Stomach (tissue), 9 donors: ENCODE results near the gene PALM2AKAP2. TPM values are rescaled to one million over a fixed set of nuclear protein-coding genes. Genes with fewer than 3 reads are reported as not detected.

Experiments
- DNase-seq, 2 donors: peaks; one replicate each; pipeline versions ENCODE4 v3.0.0 to v3.0.0-alpha.2; 2013 to 2019
- H3K27ac ChIP-seq, 5 donors: fragments of 200-600 bp in 4 of 5; sonication (generic) in 4 of 5; one replicate each; pipeline ENCODE4 v1.5.1; 2013 to 2019; ENCODE audit warnings: mild to moderate bottlenecking in 1 of 5, moderate library complexity in 1 of 5
- H3K27me3 ChIP-seq, 3 donors: fragments of 200-600 bp; sonication (generic); one replicate each; pipeline ENCODE4 v1.5.1; 2017 to 2019; ENCODE audit warnings: mixed run types in 1 of 3
- H3K36me3 ChIP-seq, 4 donors: fragments of 200-600 bp; sonication (generic); 1 replicate in 3 of 4; 2 replicates in 1 of 4; pipeline ENCODE4 v1.5.1; 2016 to 2019
- H3K4me1 ChIP-seq, 4 donors: fragments of 200-600 bp; sonication (generic); one replicate each; pipeline ENCODE4 v1.5.1; 2016 to 2019
- H3K4me3 ChIP-seq, 4 donors: fragments of 200-600 bp; sonication (generic) in 3 of 4; one replicate each; pipeline ENCODE4 v1.5.1; 2016 to 2019; ENCODE audit warnings: mild to moderate bottlenecking in 1 of 4
- H3K9me3 ChIP-seq, 4 donors: fragments of 200-600 bp; sonication (generic); one replicate each; pipeline ENCODE4 v1.5.1; 2016 to 2019
- EP300 ChIP-seq: sonication (generic); formaldehyde crosslinking; IDR thresholded peaks from one replicate; pipeline ENCODE4 v1.6.1; 2017; ENCODE audit warnings: antibody characterized with exemption
- POLR2A ChIP-seq, 4 donors: fragments of 450-650 bp; IDR thresholded peaks; one replicate each; pipeline ENCODE4 v1.6.1; 2016; ENCODE audit warnings: antibody characterized with exemption in 4 of 4, control low read depth in 2 of 4, mild to moderate bottlenecking in 1 of 4, moderate library complexity in 1 of 4
- POLR2AphosphoS5 ChIP-seq, 3 donors: sonication (generic); formaldehyde crosslinking; IDR thresholded peaks; one replicate each; pipeline ENCODE4 v1.6.1; 2016; ENCODE audit warnings: antibody characterized with exemption in 3 of 3
- WGBS, 5 donors: extraction: QIAGEN DNeasy Blood & Tissue Kit in 3 of 5; methylation state at CpG; one replicate each; pipeline versions ENCODE4 v1.1.5 to v1.1.7; 2013 to 2018; 5-methylcytosine and 5-hydroxymethylcytosine counted together
- intact Hi-C: fragments of 100-400 bp; cut with DNase I; formaldehyde crosslinking; loops from one replicate; pipeline ENCODE4 v1.15.1; 2023; ENCODE audit warnings: low total_unique reads
- polyA plus RNA-seq, 3 donors: library from polyadenylated mRNA; stranded (reverse); fragments of 200-250 nt; gene quantifications; one replicate each; pipeline ENCODE4 v1.2.3, GENCODE V29; 2013
- total RNA-seq, 5 donors: library from RNA; depleted of rRNA; stranded (reverse); fragments of >200 nt; gene quantifications; one replicate each; pipeline versions ENCODE4 v1.1.0 to v1.2.3, GENCODE V29; 2014 to 2016
- TF ChIP-seq, protein P1 (sequence below), 7 experiments: fragments of 450-650 bp in 4 of 7; fragments of 200-600 bp in 3 of 7; sonication (generic) in 3 of 7; IDR thresholded peaks; one replicate each; pipeline ENCODE4 v1.5.1; 2016 to 2019; ENCODE audit warnings: antibody characterized with exemption in 7 of 7, control low read depth in 2 of 7, mild to moderate bottlenecking in 1 of 7
- donor health status: healthy with polysubstance abuse.
- donor health status: Bipolar disorder and iron deficiency.
- donor health status: healthy.

The PALM2AKAP2 gene
- total and polyA plus RNA-seq, 8 donors = 0.05 to 6.2 (median 1.3) TPM; not detected in 3

- intact Hi-C loops = no loop called here
- no peak for TF ChIP-seq POLR2AphosphoS5 (IDR thresholded peaks at IDR 0.05)
- TF ChIP-seq POLR2A (IDR thresholded peaks at IDR 0.05) = no peak
- TF ChIP-seq, protein P1, sequence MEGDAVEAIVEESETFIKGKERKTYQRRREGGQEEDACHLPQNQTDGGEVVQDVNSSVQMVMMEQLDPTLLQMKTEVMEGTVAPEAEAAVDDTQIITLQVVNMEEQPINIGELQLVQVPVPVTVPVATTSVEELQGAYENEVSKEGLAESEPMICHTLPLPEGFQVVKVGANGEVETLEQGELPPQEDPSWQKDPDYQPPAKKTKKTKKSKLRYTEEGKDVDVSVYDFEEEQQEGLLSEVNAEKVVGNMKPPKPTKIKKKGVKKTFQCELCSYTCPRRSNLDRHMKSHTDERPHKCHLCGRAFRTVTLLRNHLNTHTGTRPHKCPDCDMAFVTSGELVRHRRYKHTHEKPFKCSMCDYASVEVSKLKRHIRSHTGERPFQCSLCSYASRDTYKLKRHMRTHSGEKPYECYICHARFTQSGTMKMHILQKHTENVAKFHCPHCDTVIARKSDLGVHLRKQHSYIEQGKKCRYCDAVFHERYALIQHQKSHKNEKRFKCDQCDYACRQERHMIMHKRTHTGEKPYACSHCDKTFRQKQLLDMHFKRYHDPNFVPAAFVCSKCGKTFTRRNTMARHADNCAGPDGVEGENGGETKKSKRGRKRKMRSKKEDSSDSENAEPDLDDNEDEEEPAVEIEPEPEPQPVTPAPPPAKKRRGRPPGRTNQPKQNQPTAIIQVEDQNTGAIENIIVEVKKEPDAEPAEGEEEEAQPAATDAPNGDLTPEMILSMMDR (IDR thresholded peaks at IDR 0.05) = no peak
- TF ChIP-seq EP300 = no peak
- no peak overlapping the region for H3K4me3 ChIP-seq
- H3K27me3 ChIP-seq = no peaks in the 10 kb centered on the region
- no peaks in the 10 kb centered on the region for H3K4me1 ChIP-seq
- no peak overlapping the region for H3K27ac ChIP-seq
- no peaks in the 10 kb centered on the region for H3K36me3 ChIP-seq
- DNase-seq = peak in 1 of 2 donors; percentile 23
- 41 to 55% (median 48%) methylated on average over 5 of the region's 5 CpGs for WGBS, 5 donors
- H3K9me3 ChIP-seq = no peaks in the 10 kb centered on the region
Observed at GRCh38 chr9:109789556-109789955, 9.6 kb downstream of the PALM2AKAP2 start.

- DNase-seq = no peak
- Histone ChIP-seq H3K27me3 (no peaks in the 10 kb centered on the region), H3K27ac (no peak overlapping the region), H3K4me1 (no peaks in the 10 kb centered on the region), H3K4me3 (no peak overlapping the region), H3K9me3 (no peaks in the 10 kb centered on the region), H3K36me3 (no peaks in the 10 kb centered on the region)
- intact Hi-C loops = no loop called here
- WGBS, 5 donors = 42 to 62% (median 45%) methylated on average over 3 of the region's 3 CpGs
- no peak for TF ChIP-seq POLR2A (IDR thresholded peaks at IDR 0.05)
- no peak for TF ChIP-seq EP300
- TF ChIP-seq POLR2AphosphoS5 (IDR thresholded peaks at IDR 0.05) = no peak
- TF ChIP-seq, protein P1 (IDR thresholded peaks at IDR 0.05) = no peak
Observed at GRCh38 chr9:109789971-109790370, 10.0 kb downstream of the PALM2AKAP2 start.

- 74 to 82% (median 80%) methylated on average over 6 of the region's 6 CpGs for WGBS, 5 donors
- no peak for DNase-seq
- no peak overlapping the region for H3K4me3 ChIP-seq
- no peak overlapping the region for H3K27ac ChIP-seq
- H3K27me3 ChIP-seq = no peaks in the 10 kb centered on the region
- no peaks in the 10 kb centered on the region for H3K4me1 ChIP-seq
- TF ChIP-seq POLR2A (IDR thresholded peaks at IDR 0.05) = no peak
- no peak for TF ChIP-seq EP300
- no peak for TF ChIP-seq POLR2AphosphoS5 (IDR thresholded peaks at IDR 0.05)
- TF ChIP-seq, protein P1 (IDR thresholded peaks at IDR 0.05) = no peak
- no peaks in the 10 kb centered on the region for H3K9me3 ChIP-seq
- intact Hi-C loops = no loop called here
- no peaks in the 10 kb centered on the region for H3K36me3 ChIP-seq
Observed at GRCh38 chr9:109791003-109791677, 11.1 kb downstream of the PALM2AKAP2 start.

- Histone ChIP-seq H3K27ac (no peak overlapping the region), H3K36me3 (no peaks in the 10 kb centered on the region), H3K9me3 (no peaks in the 10 kb centered on the region), H3K4me3 (no peak overlapping the region), H3K27me3 (no peaks in the 10 kb centered on the region), H3K4me1 (no peaks in the 10 kb centered on the region)
- DNase-seq = no peak
- 24 to 55% (median 42%) methylated on average over 1 of the region's 1 CpG for WGBS, 5 donors
- no peak for TF ChIP-seq POLR2A (IDR thresholded peaks at IDR 0.05)
- TF ChIP-seq, protein P1 (IDR thresholded peaks at IDR 0.05) = no peak
- no peak for TF ChIP-seq POLR2AphosphoS5 (IDR thresholded peaks at IDR 0.05)
- TF ChIP-seq EP300 = no peak
- intact Hi-C loops = no loop called here
Observed at GRCh38 chr9:109791747-109792146, 11.7 kb downstream of the PALM2AKAP2 start.
